BLaER1 (cell line): ENCODE measurements around the gene PGD.

Experiments
- H3K27ac ChIP-seq: shearing (Covaris generic); formaldehyde crosslinking; 2 replicates; pipeline ENCODE4 v1.8.1; 2022
- H3K27me3 ChIP-seq: shearing (Covaris generic); formaldehyde crosslinking; 2 replicates; pipeline ENCODE4 v1.8.1; 2022
- H3K36me3 ChIP-seq: shearing (Covaris generic); formaldehyde crosslinking; 2 replicates; pipeline ENCODE4 v1.8.1; 2022
- H3K4me1 ChIP-seq: shearing (Covaris generic); formaldehyde crosslinking; 2 replicates; pipeline ENCODE4 v1.8.1; 2022
- H3K4me2 ChIP-seq: shearing (Covaris generic); formaldehyde crosslinking; 2 replicates; pipeline ENCODE4 v1.8.1; 2022
- H3K4me3 ChIP-seq: shearing (Covaris generic); formaldehyde crosslinking; 2 replicates; pipeline ENCODE4 v1.8.1; 2022
- H3K9ac ChIP-seq: shearing (Covaris generic); formaldehyde crosslinking; 2 replicates; pipeline ENCODE4 v1.8.1; 2022
- H3K9me3 ChIP-seq: shearing (Covaris generic); formaldehyde crosslinking; 2 replicates; pipeline ENCODE4 v1.8.1; 2022
- H4K20me1 ChIP-seq: shearing (Covaris generic); formaldehyde crosslinking; 2 replicates; pipeline ENCODE4 v1.8.1; 2022
- Cebpa-rat ChIP-seq: shearing (Covaris generic); IDR thresholded peaks from 2 replicates; pipeline ENCODE4 v1.8.1; 2022

The PGD gene

GRCh38 chr1:10432910-10433700, 34.2 kb downstream of the PGD start:
- Histone ChIP-seq H3K4me2 (peak overlapping the region; percentile 99), H3K36me3 (0 out of 2 replicates have a peak, but pooled peaks cover 14% of the 10 kb centered on the region), H4K20me1 (no peaks in the 10 kb centered on the region), H3K27me3 (no peaks in the 10 kb centered on the region), H3K27ac (no peak overlapping the region), H3K4me1 (peaks cover 40% of the 10 kb centered on the region), H3K9ac (0 out of 2 replicates have a peak overlapping the region, but pooled peaks have one; percentile 20), H3K9me3 (no peaks in the 10 kb centered on the region), H3K4me3 (no peak overlapping the region)
- no peak for TF ChIP-seq Cebpa-rat

GRCh38 chr1:10433790-10434189, 34.9 kb downstream of the PGD start:
- Histone ChIP-seq H3K27me3 (no peaks in the 10 kb centered on the region), H3K4me2 (peak overlapping the region; percentile 99), H3K9me3 (no peaks in the 10 kb centered on the region), H3K36me3 (0 out of 2 replicates have a peak, but pooled peaks cover 14% of the 10 kb centered on the region), H3K9ac (no peak overlapping the region), H3K4me3 (no peak overlapping the region), H3K4me1 (peaks cover 40% of the 10 kb centered on the region), H4K20me1 (no peaks in the 10 kb centered on the region), H3K27ac (no peak overlapping the region)
- TF ChIP-seq Cebpa-rat = no peak

DNA sequence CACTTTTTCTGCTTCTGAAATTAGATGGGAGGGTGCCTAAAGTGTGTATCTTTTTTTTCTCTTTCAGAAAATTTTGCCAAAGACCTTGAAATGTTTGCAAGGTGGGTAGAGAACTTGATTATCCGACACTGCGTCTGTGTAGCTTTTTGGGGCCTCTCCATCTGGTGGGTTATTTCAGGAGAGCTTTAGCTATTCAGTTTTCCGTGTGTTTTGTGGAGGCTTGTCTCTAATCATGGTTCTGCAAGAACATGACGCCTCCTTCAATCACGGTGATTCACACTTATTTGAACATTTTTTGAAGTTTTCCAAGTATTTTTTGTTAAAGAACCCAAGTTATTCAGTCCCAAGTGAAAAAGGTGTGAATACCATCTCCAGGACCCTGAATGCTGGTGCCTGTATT, 35.7 kb downstream of the PGD start:
- Histone ChIP-seq H3K4me2 (no peak overlapping the region), H3K27ac (no peak overlapping the region)

DNA sequence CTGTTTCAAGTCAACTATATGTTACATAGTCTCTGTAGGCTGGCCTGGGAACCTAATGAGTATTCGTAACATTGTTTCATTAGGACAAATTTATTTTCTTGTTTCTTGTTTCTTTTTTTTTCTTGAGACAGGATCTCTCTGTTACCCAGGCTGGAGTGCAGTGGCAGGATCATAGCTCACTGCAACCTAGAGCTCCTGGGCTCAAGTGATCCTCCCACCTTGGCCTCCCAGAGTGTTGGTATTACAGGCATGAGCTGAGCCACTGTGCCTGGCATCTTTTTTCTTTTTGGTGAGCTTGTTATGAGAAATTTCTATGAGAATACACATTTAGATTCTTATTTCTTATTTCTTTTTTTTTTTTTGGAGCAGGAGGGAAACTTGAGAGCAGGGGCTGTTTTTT, 38.2 kb downstream of the PGD start:
- H3K27ac ChIP-seq = no peak overlapping the region
- H3K9me3 ChIP-seq = no peaks in the 10 kb centered on the region

More for the DNA sequence above, 35.7 kb downstream of the PGD start:
- Histone ChIP-seq H3K9ac (no peak overlapping the region), H3K9me3 (no peaks in the 10 kb centered on the region), H4K20me1 (no peaks in the 10 kb centered on the region), H3K4me3 (no peak overlapping the region), H3K36me3 (0 out of 2 replicates have a peak, but pooled peaks cover 14% of the 10 kb centered on the region), H3K27me3 (no peaks in the 10 kb centered on the region), H3K4me1 (peaks cover 34% of the 10 kb centered on the region)
- TF ChIP-seq Cebpa-rat = no peak

DNA sequence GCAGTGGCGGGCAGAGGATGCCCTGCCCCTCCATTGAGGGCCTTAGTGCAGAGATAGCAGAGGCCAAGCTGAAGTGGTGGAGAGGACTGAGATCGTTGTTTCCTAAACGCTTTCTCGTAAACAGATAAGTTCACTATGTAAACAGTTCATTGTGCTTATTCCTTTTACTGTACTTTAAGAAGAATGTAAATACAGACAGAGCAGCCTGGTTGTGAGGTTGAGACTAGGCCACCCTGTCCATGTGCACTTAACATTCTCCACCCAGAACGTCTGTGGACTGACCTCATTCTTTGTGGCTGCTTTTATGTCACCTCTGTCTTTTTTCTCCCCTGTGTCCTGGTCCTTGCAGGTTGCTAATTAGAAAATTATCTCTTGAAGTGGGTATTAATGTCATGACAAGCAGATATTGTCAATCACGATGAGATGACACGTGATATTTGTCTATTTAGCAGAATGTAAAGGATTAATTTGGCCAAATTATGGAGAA, 39.9 kb downstream of the PGD start:
- TF ChIP-seq Cebpa-rat = no peak
- H3K4me3 ChIP-seq = no peak overlapping the region
- no peaks in the 10 kb centered on the region for H3K27me3 ChIP-seq
- no peaks in the 10 kb centered on the region for H3K9me3 ChIP-seq
- no peak overlapping the region for H3K9ac ChIP-seq
- peaks cover 2% of the 10 kb centered on the region; the same call in 1 of the 2 replicates for H3K4me1 ChIP-seq
- H3K27ac ChIP-seq = no peak overlapping the region
- no peaks in the 10 kb centered on the region for H4K20me1 ChIP-seq
- peaks cover 33% of the 10 kb centered on the region for H3K36me3 ChIP-seq
- no peak overlapping the region for H3K4me2 ChIP-seq

More for the DNA sequence above, 38.2 kb downstream of the PGD start:
- H3K4me1 ChIP-seq = peaks cover 19% of the 10 kb centered on the region
- H3K9ac ChIP-seq = no peak overlapping the region
- H3K4me3 ChIP-seq = no peak overlapping the region
- no peak overlapping the region for H3K4me2 ChIP-seq
- no peaks in the 10 kb centered on the region for H3K27me3 ChIP-seq
- peaks cover 33% of the 10 kb centered on the region for H3K36me3 ChIP-seq
- no peak for TF ChIP-seq Cebpa-rat
- no peaks in the 10 kb centered on the region for H4K20me1 ChIP-seq

DNA sequence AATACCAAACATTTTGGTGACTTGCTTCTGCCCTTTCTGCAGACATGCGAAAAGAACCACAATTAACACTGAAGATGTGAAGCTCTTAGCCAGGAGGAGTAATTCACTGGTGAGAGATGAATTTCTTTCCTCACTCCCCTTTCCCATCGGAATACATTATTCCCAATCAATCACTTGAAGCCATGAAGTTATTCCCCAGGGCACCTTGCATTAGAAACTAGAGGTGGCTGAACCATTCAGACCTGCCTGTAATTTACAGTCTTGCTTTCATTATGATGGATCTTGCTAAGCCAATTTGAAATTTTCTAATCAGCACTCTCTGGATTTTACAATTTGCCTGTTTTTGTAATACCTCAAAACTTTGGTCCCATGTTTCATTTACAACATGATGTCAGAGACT, 41.4 kb downstream of the PGD start:
- Histone ChIP-seq H3K4me3 (no peak overlapping the region), H3K4me1 (no peaks in the 10 kb centered on the region), H4K20me1 (no peaks in the 10 kb centered on the region), H3K27ac (no peak overlapping the region), H3K9me3 (no peaks in the 10 kb centered on the region), H3K9ac (no peak overlapping the region), H3K4me2 (no peak overlapping the region), H3K36me3 (peaks cover 39% of the 10 kb centered on the region), H3K27me3 (no peaks in the 10 kb centered on the region)
- no peak for TF ChIP-seq Cebpa-rat

- H3K9me3 ChIP-seq = no peaks in the 10 kb centered on the region
- no peaks in the 10 kb centered on the region for H3K27me3 ChIP-seq
- peaks cover 40% of the 10 kb centered on the region for H3K36me3 ChIP-seq
- no peak overlapping the region for H3K27ac ChIP-seq
- no peaks in the 10 kb centered on the region for H4K20me1 ChIP-seq
- H3K9ac ChIP-seq = no peak overlapping the region
- no peak for TF ChIP-seq Cebpa-rat
- no peak overlapping the region for H3K4me3 ChIP-seq
- H3K4me2 ChIP-seq = no peak overlapping the region
- H3K4me1 ChIP-seq = no peaks in the 10 kb centered on the region
Observed at GRCh38 chr1:10440794-10441193, 41.9 kb downstream of the PGD start.

GRCh38 chr1:10444248-10444647, 45.4 kb downstream of the PGD start:
- no peak overlapping the region for H3K27ac ChIP-seq
- H3K27me3 ChIP-seq = no peaks in the 10 kb centered on the region
- no peak overlapping the region for H3K9ac ChIP-seq
- H3K4me1 ChIP-seq = no peaks in the 10 kb centered on the region
- no peaks in the 10 kb centered on the region for H3K9me3 ChIP-seq
- TF ChIP-seq Cebpa-rat = no peak
- peaks cover 58% of the 10 kb centered on the region for H3K36me3 ChIP-seq
- no peaks in the 10 kb centered on the region for H4K20me1 ChIP-seq
- no peak overlapping the region for H3K4me3 ChIP-seq
- H3K4me2 ChIP-seq = no peak overlapping the region

DNA sequence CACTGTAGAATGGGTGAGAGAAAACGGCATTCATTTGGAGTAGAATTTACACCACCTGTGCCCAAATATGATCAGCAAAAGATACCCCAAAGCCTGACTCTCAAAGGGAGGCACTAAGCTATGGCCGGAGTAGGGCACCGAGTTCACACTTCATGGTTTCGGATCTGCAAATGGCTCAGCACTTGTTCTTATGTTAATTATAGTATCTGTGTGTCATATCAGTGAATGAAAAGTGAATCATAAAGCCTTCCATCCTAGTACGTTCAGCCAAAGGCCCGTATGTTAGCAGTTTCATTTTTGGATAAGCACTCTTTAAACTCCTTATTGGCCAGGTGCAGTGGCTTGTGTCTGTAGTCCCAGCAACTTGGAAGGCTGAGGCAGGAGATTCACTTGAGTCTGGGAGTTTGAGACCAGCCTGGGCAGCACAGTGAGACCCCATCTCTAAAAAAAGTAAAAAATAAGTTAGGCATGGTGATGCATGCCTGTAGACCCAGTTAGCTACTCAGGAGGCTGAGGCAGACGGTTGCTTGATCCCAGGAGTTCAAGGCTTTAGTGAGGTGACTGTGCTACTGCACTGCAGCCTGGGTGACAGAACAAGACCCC, 46.0 kb downstream of the PGD start:
- no peaks in the 10 kb centered on the region for H3K4me1 ChIP-seq
- H3K27ac ChIP-seq = no peak overlapping the region
- no peak overlapping the region for H3K4me3 ChIP-seq
- no peaks in the 10 kb centered on the region for H3K27me3 ChIP-seq
- no peaks in the 10 kb centered on the region for H4K20me1 ChIP-seq
- H3K9me3 ChIP-seq = no peaks in the 10 kb centered on the region
- peaks cover 60% of the 10 kb centered on the region for H3K36me3 ChIP-seq
- H3K9ac ChIP-seq = no peak overlapping the region
- no peak overlapping the region for H3K4me2 ChIP-seq
- no peak for TF ChIP-seq Cebpa-rat

DNA sequence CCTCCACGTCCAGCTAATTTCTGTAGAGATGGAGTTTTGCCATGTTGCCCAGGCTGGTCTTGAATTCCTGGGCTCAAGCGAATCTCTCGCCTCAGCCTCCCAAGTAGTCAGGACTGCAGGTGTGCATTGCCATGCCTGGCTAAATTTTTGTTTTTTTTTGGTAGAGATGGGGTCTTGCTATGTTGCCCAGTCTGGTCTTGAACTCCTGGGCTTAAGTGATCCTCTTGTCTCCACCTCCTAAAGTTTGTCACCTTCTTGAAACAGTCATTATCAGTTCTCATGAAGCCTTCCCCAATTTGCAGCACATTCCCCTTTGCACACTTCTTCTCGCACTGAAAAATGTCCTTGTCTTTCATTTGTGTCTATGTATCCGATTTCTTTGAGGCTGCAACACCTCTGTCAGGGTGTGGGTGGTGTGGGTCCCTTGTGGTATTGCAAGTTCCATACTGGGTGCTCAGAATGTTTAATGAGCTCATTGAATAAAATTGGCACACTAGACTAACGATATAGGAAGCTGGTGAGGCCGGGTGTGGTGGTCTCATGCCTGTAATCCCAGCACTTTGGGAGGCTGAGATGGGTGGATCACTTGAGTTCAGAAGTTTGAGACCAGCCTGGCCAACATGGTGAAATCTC, 48.0 kb downstream of the PGD start:
- Histone ChIP-seq H3K36me3 (peaks cover 49% of the 10 kb centered on the region), H4K20me1 (no peaks in the 10 kb centered on the region)
- no peak for TF ChIP-seq Cebpa-rat

More for the DNA sequence above, 48.0 kb downstream of the PGD start:
- no peak overlapping the region for H3K27ac ChIP-seq
- H3K27me3 ChIP-seq = no peaks in the 10 kb centered on the region
- H3K9ac ChIP-seq = no peak overlapping the region
- H3K9me3 ChIP-seq = no peaks in the 10 kb centered on the region
- no peak overlapping the region for H3K4me3 ChIP-seq
- H3K4me1 ChIP-seq = no peaks in the 10 kb centered on the region
- H3K4me2 ChIP-seq = no peak overlapping the region
